K562 (cell line): ENCODE measurements around the gene BZW1. TPM values are rescaled to one million over a fixed set of nuclear protein-coding genes. Genes with fewer than 3 reads are reported as not detected.

Experiments used
- ATAC-seq: fragments of 200-7000 bp; cut with Tn5 transposase; 3 replicates; pipeline ENCODE4 v1.9.1; 2020; ENCODE audit warnings: moderate library complexity
- BruUV-seq: library from RNA; stranded (reverse); fragments of 400-500 nt; replicated peaks from 2 replicates; lab custom pipeline; 2021; lab: Mats Ljungman, UMichigan
- CTCF ChIA-PET: fragments of 300-600 bp; formaldehyde crosslinking; extraction: SDS; loops from one replicate; lab custom pipeline; 2021; ENCODE audit warnings: low intra/inter-chr PET ratio; lab: Yijun Ruan, JAX
- POLR2A ChIA-PET: fragments of 300-600, 350-650 bp; sonication (Branson Sonifier 250); formaldehyde crosslinking; extraction: SDS; loops from one replicate; lab custom pipeline; 2021; ENCODE audit warnings: antibody characterized with exemption, inconsistent platforms; lab: Yijun Ruan, JAX
- DNase-seq, 4 experiments: peaks; one replicate each; pipeline versions ENCODE4 v3.0.0 to v3.0.0-alpha.2; 2011 to 2018; ENCODE audit warnings: low spot score in 3 of 4, mixed read lengths in 3 of 4; ENCODE audit errors: extremely low read depth in 1 of 4
- FAIRE-seq: peaks from 2 replicates; lab custom pipeline; 2011; peaks lifted over from hg19 to GRCh38; lab: Jason Lieb, UNC
- H2AFZ ChIP-seq: 2 replicates; pipeline ENCODE4 v1.6.0; 2011; ENCODE audit warnings: low read depth, low read length, control low read depth, inconsistent platforms
- H3K27ac ChIP-seq: fragments of 200-600 bp; 3 replicates; pipeline ENCODE4 v1.8.0; 2011; ENCODE audit warnings: low read depth, mild to moderate bottlenecking, control low read depth, inconsistent platforms, low read length, moderate library complexity, mixed read lengths; ENCODE audit errors: extremely low read depth
- H3K27me3 ChIP-seq, 2 experiments: fragments of 300-600 bp in 1 of 2; 2 replicates in 1 of 2; 3 replicates in 1 of 2; pipeline versions ENCODE4 v1.6.0 to v1.8.0; 2011; ENCODE audit warnings: inconsistent platforms in 2 of 2, low read length in 2 of 2, mild to moderate bottlenecking in 1 of 2, mixed read lengths in 1 of 2, moderate library complexity in 1 of 2; ENCODE audit not compliant: control insufficient read depth in 2 of 2, insufficient read depth in 2 of 2
- H3K36me3 ChIP-seq: fragments of 300-600 bp; 3 replicates; pipeline ENCODE4 v1.8.0; 2011; ENCODE audit warnings: mild to moderate bottlenecking, low read length, inconsistent platforms; ENCODE audit not compliant: control insufficient read depth, insufficient read depth
- H3K4me1 ChIP-seq, 2 experiments: fragments of 200-600 bp in 1 of 2; replicated peaks in 1 of 2; 2 replicates in 1 of 2; 3 replicates in 1 of 2; pipeline versions ENCODE4 v1.5.1 to v1.8.0; 2011; ENCODE audit warnings: inconsistent platforms in 2 of 2, low read length in 2 of 2, mild to moderate bottlenecking in 1 of 2, mixed read lengths in 1 of 2, moderate library complexity in 1 of 2; ENCODE audit not compliant: control insufficient read depth in 2 of 2, insufficient read depth in 2 of 2
- H3K4me2 ChIP-seq: 2 replicates; pipeline ENCODE4 v1.6.1; 2011; ENCODE audit warnings: low read length, control low read depth, inconsistent platforms, mixed read lengths; ENCODE audit not compliant: insufficient read depth
- H3K4me3 ChIP-seq: fragments of 200-600 bp; sonication (generic), shearing (Covaris generic); 2 replicates; pipeline ENCODE4 v1.5.1; 2016; ENCODE audit warnings: control low read depth, inconsistent platforms
- H3K79me2 ChIP-seq: fragments of 200-600 bp; 3 replicates; pipeline ENCODE4 v1.8.0; 2011; ENCODE audit warnings: low read length, inconsistent platforms; ENCODE audit not compliant: control insufficient read depth, insufficient read depth
- H3K9ac ChIP-seq, 2 experiments: 2 replicates each; pipeline versions ENCODE4 v1.6.0 to v1.6.1; 2011; ENCODE audit warnings: low read depth in 2 of 2, low read length in 2 of 2, control low read depth in 1 of 2, inconsistent platforms in 1 of 2, mild to moderate bottlenecking in 1 of 2, mixed read lengths in 1 of 2; ENCODE audit not compliant: insufficient read depth in 1 of 2
- H3K9me1 ChIP-seq: one replicate; pipeline ENCODE4 v1.6.0; 2011; ENCODE audit warnings: inconsistent platforms, mild to moderate bottlenecking, low read length, moderate library complexity; ENCODE audit not compliant: control insufficient read depth, insufficient read depth
- H3K9me3 ChIP-seq: replicated peaks from 2 replicates; pipeline ENCODE4 v1.5.1; 2011; ENCODE audit warnings: low read depth, low read length, inconsistent platforms; ENCODE audit not compliant: control insufficient read depth, insufficient read depth
- H4K20me1 ChIP-seq: replicated peaks from 2 replicates; pipeline ENCODE4 v1.6.1; 2011; ENCODE audit warnings: low read length, inconsistent platforms, mixed read lengths; ENCODE audit not compliant: control insufficient read depth, insufficient read depth
- EP300 ChIP-seq: IDR thresholded peaks from 2 replicates; pipeline ENCODE4 v1.6.1; 2012; ENCODE audit warnings: low read length, improper control_type of control experiment
- GABPB1 ChIP-seq: sonication (generic); formaldehyde crosslinking; IDR thresholded peaks from 2 replicates; pipeline ENCODE4 v1.8.0; 2022; ENCODE audit warnings: mild to moderate bottlenecking, missing genetic modification reagents
- L3MBTL2 ChIP-seq: fragments of 450-650 bp; IDR thresholded peaks from 2 replicates; pipeline ENCODE4 v1.6.1; 2016; ENCODE audit warnings: mild to moderate bottlenecking, moderate library complexity
- MXI1 ChIP-seq: IDR thresholded peaks from 2 replicates; pipeline ENCODE4 v1.6.1; 2011; ENCODE audit warnings: low read depth, mild to moderate bottlenecking, improper control_type of control experiment, low read length
- NCOA1 ChIP-seq: fragments of 450-650 bp; IDR thresholded peaks from 2 replicates; pipeline ENCODE4 v1.6.1; 2016; ENCODE audit warnings: low read depth
- ZNF263 ChIP-seq: sonication (generic); formaldehyde crosslinking; IDR thresholded peaks from 2 replicates; pipeline ENCODE4 v1.8.0; 2022; ENCODE audit warnings: mild to moderate bottlenecking, missing genetic modification reagents, borderline replicate concordance
- WGBS: fragments of 100-300 bp; shearing (Covaris generic); methylation state at CpG from one replicate; pipeline ENCODE4 v1.1.6; 2016; ENCODE audit warnings: low coverage, mixed read lengths; ENCODE audit not compliant: insufficient coverage; ENCODE audit errors: missing lambda C conversion rate; 5-methylcytosine and 5-hydroxymethylcytosine counted together
- in situ Hi-C: fragments of 300-500 bp; cut with MboI; formaldehyde crosslinking; loops from 4 replicates; pipeline ENCODE4 v1.15.0; 2018; ENCODE audit warnings: inconsistent platforms, mixed read lengths
- intact Hi-C: fragments of 100-400 bp; cut with micrococcal nuclease; formaldehyde crosslinking; loops from 2 replicates; pipeline ENCODE4 v1.14.2; 2022
- polyA plus RNA-seq, 8 experiments: library from polyadenylated mRNA; depleted of rRNA in 4 of 8; stranded (reverse) in 5 of 8; unstranded in 3 of 8; fragments of >200 nt; fragmentation: Nextera tagmentation in 2 of 8; fragmentation: Illumina TruSeq in 1 of 8; extraction: Ambion mirVana in 2 of 8; extraction: Trizol in 1 of 8; gene quantifications; 2 replicates each; pipeline versions ENCODE4 v1.2.1 to v1.2.3, GENCODE V29; 2011 to 2014; ENCODE audit warnings: inconsistent platforms in 1 of 8, missing spikeins in 1 of 8
- total RNA-seq, 7 experiments: library from RNA; depleted of rRNA in 6 of 7; stranded (reverse); fragments of >200 nt in 6 of 7; fragmentation: Illumina TruSeq in 2 of 7; extraction: Trizol in 2 of 7; gene quantifications; 2 replicates each; pipeline versions ENCODE4 v1.2.1 to v1.2.3, GENCODE V29; 2011 to 2021; ENCODE audit warnings: low replicate concordance in 1 of 7
- TF ChIP-seq, protein P1 (sequence below), 2 experiments: fragments of 450-650 bp; IDR thresholded peaks; 2 replicates each; pipeline ENCODE4 v1.6.1; 2016; ENCODE audit warnings: mild to moderate bottlenecking in 2 of 2, borderline replicate concordance in 1 of 2, low read depth in 1 of 2, moderate library complexity in 1 of 2
- TF ChIP-seq, protein P2 (sequence below), 2 experiments: IDR thresholded peaks; 2 replicates each; pipeline ENCODE4 v1.6.1; 2012; ENCODE audit warnings: improper control_type of control experiment in 2 of 2, low read depth in 2 of 2, low read length in 2 of 2, borderline replicate concordance in 1 of 2

Gene BZW1
- total and polyA plus RNA-seq, 9 of the 15 experiments (the other 6 are each of a cell fraction or from before 2014, with no cell fraction given): 110 to 244 (median 198) TPM

DNA sequence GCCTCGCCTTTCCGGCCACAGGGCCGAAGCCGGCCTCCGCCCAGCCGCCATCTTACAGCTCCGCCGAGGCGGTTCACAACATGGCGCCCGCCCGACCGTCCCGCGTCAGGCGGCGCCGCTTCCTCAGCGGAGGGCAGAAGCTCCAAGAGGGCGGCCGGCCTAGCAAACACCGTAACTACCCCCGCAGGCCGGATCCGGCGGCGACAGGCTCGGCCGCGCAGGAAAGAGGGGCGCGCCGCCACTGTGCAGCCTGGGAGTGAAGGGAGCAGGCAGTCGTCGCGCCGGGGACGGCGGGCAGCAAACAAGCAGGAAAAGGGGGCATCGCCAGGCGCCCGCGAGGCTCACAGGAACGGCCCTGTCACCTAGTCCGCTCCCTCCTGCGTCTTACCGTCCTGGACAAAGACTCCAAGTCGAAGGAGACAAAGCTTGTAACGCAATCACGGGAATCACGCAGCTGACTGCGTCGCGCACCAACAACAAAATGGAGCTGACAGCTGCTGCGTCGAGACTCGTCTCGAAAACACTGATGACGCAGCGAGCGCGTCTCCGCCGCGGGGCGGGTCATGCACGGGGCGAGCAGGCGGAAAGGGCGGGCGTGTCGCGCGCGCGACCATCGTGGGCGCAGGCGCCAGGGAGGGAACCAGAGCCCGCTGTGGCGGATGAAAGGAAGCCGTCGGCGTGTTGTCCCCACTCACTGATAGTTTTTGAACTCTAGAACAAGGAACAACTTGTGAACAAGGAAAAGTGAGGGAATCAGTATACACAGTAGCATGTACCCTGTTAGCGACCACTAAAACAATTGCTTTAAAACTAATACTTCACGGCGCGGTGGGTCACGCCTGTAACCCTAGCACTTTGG is 52.7 kb downstream of the BZW1 start, which contains the start of gene CLK1:
Gene CLK1 (minus strand): TSS at position 483 of the 859 bp plus-strand sequence. CDS start 2,796 bp downstream, outside the sequence.
- ChIA-PET CTCF (no interaction called here), POLR2A (interaction anchor here (0.6 to 2.6 kb wide), 23 partner anchors 9 to 1089 kb away, joined by 3 to 28 read pairs (median 4); partner anchors contain the start of genes NIF3L1, PPIL3 and SGO2)
- Histone ChIP-seq H3K4me3 (peak within 1 kb of the TSS; percentile 73), H3K27me3 (no peaks in the 10 kb centered on the region), H3K4me1 (peaks cover 9 to 15% of the 10 kb centered on the region in 2 experiments; a peak in 4 of 5 replicates), H3K27ac (peak within 1 kb of the TSS; percentile 98), H3K36me3 (peaks cover 32% of the 10 kb centered on the region), H3K79me2 (peaks cover 51% of the 10 kb centered on the region), H4K20me1 (peaks cover 10% of the 10 kb centered on the region), H2AFZ (peak within 1 kb of the TSS; percentile 89), H3K4me2 (peak within 1 kb of the TSS; percentile 80), H3K9me1 (no peaks in the 10 kb centered on the region), H3K9ac (peak within 1 kb of the TSS; percentile 92 to 97), H3K9me3 (no peaks in the 10 kb centered on the region)
- DNase-seq (peak; percentile 77 to 94 (median 81)), FAIRE-seq (peak; percentile 90), ATAC-seq (peak; percentile 88)
- intact Hi-C loops: loop anchor here (5.0 kb wide), 1 partner anchor 52 kb away; the partner anchor contains the start of gene BZW1
- WGBS: 2% methylated on average over 66 of the region's 89 CpGs
- in situ Hi-C loops: no loop called here
- BruUV-seq: no TSS peak
- TF ChIP-seq L3MBTL2 (peak; percentile 89), MXI1 (0 out of 2 replicates have a peak, but pooled peaks have one; percentile 32), GABPB1 (CRISPR knock-in tag) (peak; percentile 80; the same call in 1 of the 2 replicates), NCOA1 (0 out of 2 replicates have a peak, but pooled peaks have one; percentile 35), ZNF263 (CRISPR knock-in tag) (peak; percentile 34), EP300 (peak; percentile 38; the same call in 1 of the 2 replicates)
- TF ChIP-seq, protein P1, sequence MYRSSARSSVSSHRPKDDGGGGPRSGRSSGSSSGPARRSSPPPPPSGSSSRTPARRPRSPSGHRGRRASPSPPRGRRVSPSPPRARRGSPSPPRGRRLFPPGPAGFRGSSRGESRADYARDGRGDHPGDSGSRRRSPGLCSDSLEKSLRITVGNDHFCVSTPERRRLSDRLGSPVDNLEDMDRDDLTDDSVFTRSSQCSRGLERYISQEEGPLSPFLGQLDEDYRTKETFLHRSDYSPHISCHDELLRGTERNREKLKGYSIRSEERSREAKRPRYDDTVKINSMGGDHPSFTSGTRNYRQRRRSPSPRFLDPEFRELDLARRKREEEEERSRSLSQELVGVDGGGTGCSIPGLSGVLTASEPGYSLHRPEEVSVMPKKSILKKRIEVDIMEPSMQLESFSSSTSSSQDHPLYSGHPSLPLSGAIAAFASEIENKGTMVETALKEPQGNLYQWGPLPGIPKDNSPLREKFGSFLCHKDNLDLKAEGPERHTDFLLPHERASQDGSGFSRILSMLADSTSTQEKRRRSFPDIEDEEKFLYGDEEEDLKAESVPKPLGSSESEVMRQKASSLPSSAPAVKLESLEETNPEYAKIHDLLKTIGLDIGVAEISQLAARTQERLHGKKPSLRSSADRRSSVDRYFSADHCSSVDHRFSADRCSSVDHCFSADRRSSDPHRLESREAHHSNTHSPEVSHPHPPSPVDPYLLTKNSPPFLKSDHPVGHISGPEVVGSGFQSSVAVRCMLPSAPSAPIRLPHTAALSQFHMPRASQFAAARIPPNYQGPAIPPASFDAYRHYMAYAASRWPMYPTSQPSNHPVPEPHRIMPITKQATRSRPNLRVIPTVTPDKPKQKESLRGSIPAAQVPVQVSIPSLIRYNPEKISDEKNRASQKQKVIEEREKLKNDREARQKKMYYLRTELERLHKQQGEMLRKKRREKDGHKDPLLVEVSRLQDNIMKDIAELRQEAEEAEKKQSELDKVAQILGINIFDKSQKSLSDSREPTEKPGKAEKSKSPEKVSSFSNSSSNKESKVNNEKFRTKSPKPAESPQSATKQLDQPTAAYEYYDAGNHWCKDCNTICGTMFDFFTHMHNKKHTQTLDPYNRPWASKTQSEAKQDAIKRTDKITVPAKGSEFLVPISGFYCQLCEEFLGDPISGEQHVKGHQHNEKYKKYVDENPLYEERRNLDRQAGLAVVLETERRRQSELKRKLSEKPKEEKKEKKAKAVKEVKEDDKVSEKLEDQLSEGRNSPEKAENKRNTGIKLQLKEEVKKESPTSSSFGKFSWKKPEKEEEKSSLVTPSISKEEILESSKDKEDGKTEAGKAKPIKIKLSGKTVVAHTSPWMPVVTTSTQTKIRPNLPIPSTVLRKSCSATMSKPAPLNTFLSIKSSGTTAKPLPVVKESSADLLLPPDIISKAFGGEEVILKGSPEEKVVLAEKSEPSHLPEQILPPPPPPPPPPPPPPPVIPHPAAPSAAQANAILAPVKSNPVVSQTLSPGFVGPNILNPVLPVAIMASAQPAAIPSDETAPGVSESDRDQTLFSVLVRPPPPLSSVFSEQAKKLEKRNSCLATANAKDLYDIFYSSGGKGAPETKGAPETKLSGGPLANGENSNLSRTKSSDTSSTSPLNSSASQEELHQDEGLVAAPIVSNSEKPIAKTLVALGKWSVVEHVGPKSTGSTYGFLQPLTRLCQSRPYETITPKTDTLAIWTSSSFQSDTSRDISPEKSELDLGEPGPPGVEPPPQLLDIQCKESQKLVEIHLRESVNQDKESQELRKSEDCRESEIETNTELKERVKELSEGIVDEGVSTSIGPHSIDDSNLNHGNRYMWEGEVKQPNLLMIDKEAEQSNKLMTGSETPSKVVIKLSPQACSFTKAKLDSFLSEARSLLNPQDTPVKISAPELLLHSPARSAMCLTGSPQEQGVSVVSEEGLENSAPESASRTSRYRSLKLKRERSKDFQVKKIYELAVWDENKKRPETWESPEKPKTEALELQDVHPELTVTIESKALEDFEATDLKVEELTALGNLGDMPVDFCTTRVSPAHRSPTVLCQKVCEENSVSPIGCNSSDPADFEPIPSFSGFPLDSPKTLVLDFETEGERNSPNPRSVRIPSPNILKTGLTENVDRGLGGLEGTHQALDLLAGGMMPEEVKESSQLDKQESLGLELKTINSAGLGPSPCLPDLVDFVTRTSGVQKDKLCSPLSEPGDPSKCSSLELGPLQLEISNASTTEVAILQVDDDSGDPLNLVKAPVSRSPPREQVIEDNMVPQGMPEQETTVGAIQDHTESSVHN (IDR thresholded peaks at IDR 0.05; ENCODE audit: borderline replicate concordance in 1 of 2, low read depth in 1 of 2): 0 out of 4 replicates have a peak, but pooled peaks of 1 of the 2 experiments have one; percentile 46
- TF ChIP-seq, protein P2, sequence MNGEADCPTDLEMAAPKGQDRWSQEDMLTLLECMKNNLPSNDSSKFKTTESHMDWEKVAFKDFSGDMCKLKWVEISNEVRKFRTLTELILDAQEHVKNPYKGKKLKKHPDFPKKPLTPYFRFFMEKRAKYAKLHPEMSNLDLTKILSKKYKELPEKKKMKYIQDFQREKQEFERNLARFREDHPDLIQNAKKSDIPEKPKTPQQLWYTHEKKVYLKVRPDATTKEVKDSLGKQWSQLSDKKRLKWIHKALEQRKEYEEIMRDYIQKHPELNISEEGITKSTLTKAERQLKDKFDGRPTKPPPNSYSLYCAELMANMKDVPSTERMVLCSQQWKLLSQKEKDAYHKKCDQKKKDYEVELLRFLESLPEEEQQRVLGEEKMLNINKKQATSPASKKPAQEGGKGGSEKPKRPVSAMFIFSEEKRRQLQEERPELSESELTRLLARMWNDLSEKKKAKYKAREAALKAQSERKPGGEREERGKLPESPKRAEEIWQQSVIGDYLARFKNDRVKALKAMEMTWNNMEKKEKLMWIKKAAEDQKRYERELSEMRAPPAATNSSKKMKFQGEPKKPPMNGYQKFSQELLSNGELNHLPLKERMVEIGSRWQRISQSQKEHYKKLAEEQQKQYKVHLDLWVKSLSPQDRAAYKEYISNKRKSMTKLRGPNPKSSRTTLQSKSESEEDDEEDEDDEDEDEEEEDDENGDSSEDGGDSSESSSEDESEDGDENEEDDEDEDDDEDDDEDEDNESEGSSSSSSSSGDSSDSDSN (IDR thresholded peaks at IDR 0.05; ENCODE audit: borderline replicate concordance in 1 of 2, low read depth in 2 of 2, low read length in 2 of 2): 0 out of 4 replicates have a peak, but pooled peaks of 1 of the 2 experiments have one; percentile 16
